GM21381 (cell line): ENCODE results near the gene CCDC110.

ENCODE experiments used
- ATAC-seq: cut with Tn5 transposase; IDR thresholded peaks from one replicate; pipeline ENCODE4 v1.9.1; 2021; ENCODE audit warnings: mild to moderate bottlenecking, moderate library complexity; ENCODE audit not compliant: unreplicated experiment

CCDC110 gene

GRCh38 chr4:185473247-185473646 is 1.7 kb upstream of the CCDC110 start:
- ATAC-seq, result no peak

GRCh38 chr4:185472103-185472542 is 590 bp upstream of the CCDC110 start:
- ATAC-seq, result no peak

GRCh38 chr4:185470501-185471195 is 885 bp downstream of the CCDC110 start:
- ATAC-seq, result peak; percentile 2

- ATAC-seq, result no peak
Measured at GRCh38 chr4:185469580-185470154, 1.9 kb downstream of the CCDC110 start.

GRCh38 chr4:185468999-185469398 is 2.5 kb downstream of the CCDC110 start:
- ATAC-seq, result no peak

- no peak for ATAC-seq
Measured at GRCh38 chr4:185467991-185468390, 3.5 kb downstream of the CCDC110 start.

- ATAC-seq, result no peak
Measured at GRCh38 chr4:185467101-185467500, 4.4 kb downstream of the CCDC110 start.

- ATAC-seq, result no peak
Measured at GRCh38 chr4:185465707-185466106, 5.8 kb downstream of the CCDC110 start.

- no peak for ATAC-seq
Measured at GRCh38 chr4:185464887-185465286, 6.6 kb downstream of the CCDC110 start.

GRCh38 chr4:185464183-185464582 is 7.3 kb downstream of the CCDC110 start:
- ATAC-seq, result no peak

- no peak for ATAC-seq
Measured at GRCh38 chr4:185463541-185463940, 8.0 kb downstream of the CCDC110 start.

GRCh38 chr4:185461565-185461964 is 10.0 kb downstream of the CCDC110 start:
- no peak for ATAC-seq

- ATAC-seq, result no peak
Measured at GRCh38 chr4:185457136-185457535, 14.4 kb downstream of the CCDC110 start.

GRCh38 chr4:185456131-185456530 is 15.4 kb downstream of the CCDC110 start:
- ATAC-seq, result no peak

- no peak for ATAC-seq
Measured at GRCh38 chr4:185445209-185445608, 26.3 kb downstream of the CCDC110 start.

- no peak for ATAC-seq
Measured at GRCh38 chr4:185441479-185441878, 30.1 kb downstream of the CCDC110 start.

GRCh38 chr4:185437809-185438208 is 33.7 kb downstream of the CCDC110 start:
- no peak for ATAC-seq

GRCh38 chr4:185435466-185435865 is 36.1 kb downstream of the CCDC110 start:
- no peak for ATAC-seq

- no peak for ATAC-seq
Measured at GRCh38 chr4:185429660-185430059, 41.9 kb downstream of the CCDC110 start.

- no peak for ATAC-seq
Measured at GRCh38 chr4:185426960-185427688, 44.4 kb downstream of the CCDC110 start.

- ATAC-seq, result peak; percentile 92
Measured at GRCh38 chr4:185425647-185426352, 45.7 kb downstream of the CCDC110 start, which contains the start of gene UFSP2. UFSP2 (minus strand) TSS chr4:185425964; CDS start chr4:185425868, 96 bp downstream.
